ENCODE results near the gene RAP1GAP.
A peak's percentile ranks its signal among the peaks of the same experiment; 100 is the strongest.

Gene RAP1GAP

DNA sequence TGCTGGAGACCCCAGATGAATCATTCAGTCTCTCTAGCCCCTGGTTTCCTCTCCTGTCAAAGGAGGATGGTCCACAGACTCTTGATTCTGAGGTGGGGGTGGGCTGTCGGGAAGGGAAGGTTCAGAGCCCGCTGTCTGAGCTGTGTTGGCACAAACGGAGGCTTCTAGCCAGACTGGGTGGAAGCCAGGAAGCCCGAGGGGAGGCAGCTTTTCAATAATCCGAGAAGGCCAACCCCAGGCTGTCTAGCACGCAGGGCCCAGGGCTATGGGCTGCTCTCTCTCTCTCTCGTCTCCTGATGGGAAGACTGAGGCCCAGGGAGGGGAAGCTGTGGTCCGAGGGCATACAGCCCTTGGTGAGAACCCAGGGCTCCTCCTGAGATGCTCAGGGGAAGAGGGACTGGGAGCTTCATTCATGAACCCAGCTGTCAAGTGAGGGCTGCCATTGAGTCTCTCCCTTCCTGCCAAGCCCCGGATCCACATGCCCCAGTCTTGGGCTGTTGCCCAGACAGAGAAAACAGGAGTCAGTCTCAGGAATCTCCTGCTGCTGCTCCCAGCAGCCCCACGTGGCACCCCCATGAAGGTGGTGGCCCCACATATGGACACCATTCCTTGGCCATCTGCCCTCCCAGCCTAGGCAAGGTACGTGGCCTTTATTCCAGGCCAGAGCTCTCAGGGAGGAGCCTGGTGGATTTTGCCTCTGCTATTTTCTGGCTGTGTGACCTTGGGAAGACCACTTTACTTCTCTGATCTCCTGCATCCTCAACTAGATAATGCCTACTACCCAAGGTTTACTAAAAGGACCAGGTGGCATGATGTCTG, 44.4 kb downstream of the RAP1GAP start:
- DNase-seq = peak; percentile 29

DNA sequence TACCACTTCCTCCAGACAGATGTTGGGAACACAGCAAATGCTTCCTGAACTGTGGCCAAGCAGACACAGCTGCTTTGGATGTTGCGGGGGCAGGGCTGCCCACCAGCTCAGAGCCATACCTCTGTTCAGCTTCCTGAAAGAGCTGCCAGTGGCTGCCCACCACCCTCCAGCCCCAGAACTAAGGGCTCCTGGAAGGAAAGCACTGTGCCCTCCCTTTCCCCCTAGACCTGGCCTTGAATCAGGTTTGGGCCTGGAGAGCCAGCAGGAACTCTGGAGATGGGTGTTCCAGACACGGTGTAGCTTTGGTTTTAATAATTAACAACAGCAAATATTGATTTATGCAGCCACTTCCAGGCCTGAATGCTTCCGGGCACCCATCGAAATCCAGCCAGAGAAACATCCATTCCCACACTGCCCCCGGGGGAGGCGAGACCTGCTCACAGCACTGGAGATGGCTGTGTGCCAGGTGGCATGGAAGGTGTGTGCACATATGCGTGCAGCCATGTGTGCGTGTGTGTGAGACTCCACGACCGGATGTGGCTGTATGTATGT, 45.7 kb downstream of the RAP1GAP start:
- DNase-seq = peak; percentile 8

DNA sequence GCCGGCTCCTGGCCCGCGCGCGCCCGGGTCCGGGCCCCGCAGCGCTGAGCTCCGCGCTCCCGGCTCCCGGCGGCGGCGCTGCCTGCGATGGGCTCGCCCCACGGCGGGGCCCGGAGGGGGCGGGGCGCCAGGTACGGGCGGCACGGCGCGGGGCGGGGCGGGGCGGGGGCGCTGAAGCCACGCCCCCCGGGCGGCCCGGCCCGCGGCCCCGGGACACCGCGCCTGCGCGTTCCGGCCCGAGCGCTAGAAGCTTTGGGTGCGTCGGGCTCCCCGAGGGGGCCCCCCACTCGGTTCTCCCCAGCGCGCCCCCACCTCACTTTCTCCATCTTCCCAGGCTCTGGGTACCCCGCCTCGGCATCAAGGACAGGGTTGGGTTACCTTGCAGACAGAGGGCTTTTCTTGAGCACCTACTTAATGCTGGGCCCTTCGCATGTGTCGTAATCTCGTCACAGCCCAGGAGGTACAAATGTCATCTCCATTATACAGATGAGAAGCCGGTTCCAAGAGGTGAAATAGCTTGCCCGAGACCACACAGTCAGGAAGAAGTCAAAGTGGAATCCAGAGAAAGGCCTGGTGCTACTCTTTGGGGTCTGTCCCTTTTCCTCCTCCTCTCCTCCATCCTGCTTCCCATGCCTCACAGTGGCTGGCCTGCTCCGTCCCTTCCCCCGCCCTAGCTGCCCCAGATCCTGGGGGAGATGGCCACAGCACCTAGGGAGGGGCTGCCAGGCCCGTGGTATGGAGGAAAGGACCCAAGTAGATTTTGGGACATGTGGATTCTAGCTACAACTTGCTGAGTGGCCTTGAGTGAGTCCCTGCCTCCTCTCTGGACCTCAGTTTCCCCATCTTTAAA, 46.5 kb downstream of the RAP1GAP start:
- DNase-seq = no peak

DNA sequence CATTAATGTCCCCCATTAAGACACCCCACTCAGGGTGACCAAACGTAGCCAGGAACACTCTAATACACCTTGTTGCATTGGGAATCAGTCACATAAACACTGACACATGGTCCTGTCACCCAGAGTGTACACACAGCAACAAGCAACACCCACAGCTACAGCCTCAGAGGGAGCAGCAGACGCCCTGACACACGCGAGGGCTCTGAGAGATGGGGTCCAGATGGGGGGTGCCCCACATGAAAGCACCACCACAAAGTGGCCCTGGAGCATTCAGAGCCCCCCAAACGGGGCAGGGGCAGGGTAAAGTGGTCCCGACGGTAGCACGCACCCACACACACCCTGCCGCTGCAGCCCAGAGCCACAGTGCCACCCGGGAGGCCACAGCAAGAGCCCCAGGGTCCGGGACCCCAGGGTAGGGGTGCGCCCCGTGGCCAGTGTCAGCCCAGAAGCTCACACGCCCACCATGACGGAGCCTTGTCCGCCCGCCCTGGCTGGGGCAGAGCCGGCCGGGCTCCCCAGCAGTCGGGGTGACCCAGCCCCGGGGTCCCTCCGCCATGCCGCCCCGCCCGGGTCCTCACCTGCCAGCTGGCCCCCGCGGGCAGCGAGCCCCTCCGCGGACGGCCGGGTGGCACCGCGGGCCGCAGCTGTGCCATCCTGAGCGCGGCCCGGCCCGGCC, 47.3 kb downstream of the RAP1GAP start:
- no peak for DNase-seq

DNA sequence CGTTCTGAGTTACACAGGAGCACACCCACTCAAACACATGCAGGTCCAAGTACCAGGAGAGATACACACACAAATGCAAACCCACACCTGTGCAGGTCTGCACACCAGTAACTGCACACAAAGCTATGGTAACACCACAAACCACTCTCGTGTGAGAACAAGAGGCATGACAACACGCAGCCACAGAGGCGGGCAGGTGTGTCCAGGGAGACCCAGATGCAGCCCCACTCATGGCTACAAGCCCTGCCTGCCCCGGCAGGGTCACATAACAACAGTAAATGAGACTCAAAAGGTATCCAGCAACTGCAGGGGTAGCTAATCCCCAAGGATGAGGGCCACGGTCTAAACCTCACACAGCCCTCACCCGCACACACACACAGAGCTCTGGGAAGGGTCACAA, 48.1 kb downstream of the RAP1GAP start:
- DNase-seq = no peak

DNA sequence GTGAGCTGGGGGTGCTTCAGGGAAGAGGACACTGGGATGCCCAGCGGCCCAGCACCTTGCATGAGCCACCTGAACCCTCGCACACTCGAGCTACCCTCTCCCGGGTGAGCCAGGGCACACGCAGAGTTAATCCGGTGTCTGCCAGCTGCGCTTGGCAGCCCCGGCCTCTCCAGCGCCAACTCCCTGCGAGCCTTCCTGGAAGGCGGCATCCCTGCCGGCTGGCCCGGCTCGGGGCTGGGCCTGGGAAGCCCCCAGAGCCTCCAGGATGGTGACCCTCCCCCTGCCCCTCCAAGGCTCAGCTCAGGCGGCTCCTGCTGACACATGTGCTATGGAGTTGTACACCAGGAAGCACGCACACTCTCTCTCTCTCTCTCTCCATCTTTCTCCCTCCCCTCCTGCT, 48.7 kb downstream of the RAP1GAP start:
- no peak for DNase-seq

DNA sequence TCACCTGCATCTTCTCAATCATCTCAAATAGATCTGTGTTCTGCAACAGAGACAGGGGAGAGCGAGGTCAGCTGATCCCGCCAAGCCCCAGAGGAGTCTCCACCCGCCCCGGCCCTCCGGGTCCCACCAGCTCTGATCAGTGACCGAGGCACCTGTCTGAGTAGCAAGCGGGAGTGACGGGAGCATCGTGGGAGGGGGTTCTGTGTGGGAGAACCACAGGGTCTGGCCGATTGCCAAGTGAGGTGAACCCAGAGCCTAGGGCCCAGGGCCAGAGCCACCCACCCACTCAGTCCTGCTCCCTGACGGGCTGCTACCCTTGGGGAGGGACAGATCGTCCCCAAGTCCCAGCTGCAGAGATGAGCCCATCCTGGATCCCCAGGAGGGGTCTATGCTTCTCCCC, 49.1 kb downstream of the RAP1GAP start:
- no peak for DNase-seq

DNA sequence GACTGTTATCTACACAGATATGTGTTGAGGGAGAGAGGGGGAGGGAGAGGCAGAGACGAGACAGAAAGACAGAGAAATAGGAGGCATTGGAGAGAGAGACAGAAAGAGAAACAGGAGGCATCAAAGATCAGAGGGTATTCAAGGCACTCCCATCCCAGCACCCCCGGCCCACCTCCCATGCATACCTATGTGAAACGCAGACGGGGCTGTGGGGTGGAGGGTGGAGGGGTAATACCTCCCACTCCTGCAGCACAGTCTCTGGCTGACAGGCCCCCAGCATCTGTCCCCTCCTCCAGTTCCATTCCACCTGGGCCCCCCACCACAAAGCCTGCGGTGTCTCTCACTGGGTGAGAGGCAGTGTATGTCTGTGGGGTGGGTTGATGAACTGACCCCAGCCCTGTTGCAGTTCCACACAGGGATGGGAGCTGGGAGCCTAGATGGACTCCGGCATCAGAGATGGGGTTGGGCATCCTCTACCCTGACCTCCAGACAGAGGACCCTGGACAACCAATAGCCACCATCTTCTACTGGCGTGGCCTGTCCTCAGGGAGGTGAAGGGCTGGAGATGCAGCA, 49.7 kb downstream of the RAP1GAP start:
- no peak for DNase-seq

DNA sequence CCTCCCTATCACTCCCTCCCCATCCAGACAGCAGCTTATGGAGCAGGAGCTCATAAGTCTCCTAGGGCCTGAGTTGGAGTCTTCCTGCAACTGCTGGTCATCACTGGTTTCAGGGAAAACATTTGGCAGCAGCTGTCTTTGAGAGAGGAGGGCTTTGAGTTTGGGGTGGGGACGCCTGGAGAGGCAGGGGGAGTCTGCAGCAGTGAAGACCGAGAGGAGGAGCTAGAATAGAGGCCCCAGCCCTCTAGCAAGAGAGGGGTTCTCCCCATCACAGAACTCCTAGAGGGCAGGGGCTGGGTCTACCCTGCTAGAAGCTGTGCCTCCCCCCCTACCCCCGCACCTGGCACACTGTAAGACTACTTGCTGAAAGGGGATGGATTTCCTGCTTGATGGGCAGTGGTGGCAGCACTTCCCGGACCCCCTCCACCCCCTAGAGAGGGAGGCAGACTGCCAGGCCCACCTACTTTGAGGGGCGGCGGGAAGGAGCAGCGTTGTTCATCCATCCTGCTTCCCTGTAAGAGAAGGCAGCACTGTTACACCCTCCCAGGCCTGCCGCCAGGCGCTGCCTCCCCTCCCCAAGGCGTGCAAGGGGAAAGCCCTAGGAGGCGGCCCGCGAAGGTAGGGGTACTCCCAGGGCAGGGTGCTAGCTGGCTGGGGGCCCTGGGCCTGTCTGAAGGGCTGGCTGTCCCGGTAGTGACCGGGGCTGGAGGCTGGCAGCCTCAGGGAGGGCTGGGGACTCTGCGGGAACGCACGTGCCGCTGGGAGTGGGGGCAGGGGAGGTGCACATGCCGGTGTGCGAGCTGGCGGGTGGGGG, 50.4 kb downstream of the RAP1GAP start:
- DNase-seq = no peak

DNA sequence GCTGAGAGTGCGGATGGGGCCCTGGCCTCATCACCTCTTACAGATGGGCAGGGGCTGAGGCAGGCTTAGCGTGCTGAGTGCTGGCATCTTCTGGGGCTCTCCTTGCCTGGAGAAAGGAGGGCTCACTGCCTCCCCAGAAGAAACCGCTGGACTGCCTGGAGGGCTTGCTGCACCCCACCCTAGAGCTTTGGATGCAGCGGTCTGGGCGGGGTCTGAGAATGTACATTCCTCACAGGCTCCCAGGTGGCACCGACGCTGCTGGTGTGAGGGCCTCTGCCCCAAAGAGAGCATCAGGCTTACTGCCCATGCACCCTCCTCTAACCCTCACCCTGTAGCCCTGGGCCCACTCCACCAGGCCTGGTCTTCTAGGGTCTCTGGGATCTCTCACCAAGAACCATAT, 51.1 kb downstream of the RAP1GAP start:
- DNase-seq = no peak

DNA sequence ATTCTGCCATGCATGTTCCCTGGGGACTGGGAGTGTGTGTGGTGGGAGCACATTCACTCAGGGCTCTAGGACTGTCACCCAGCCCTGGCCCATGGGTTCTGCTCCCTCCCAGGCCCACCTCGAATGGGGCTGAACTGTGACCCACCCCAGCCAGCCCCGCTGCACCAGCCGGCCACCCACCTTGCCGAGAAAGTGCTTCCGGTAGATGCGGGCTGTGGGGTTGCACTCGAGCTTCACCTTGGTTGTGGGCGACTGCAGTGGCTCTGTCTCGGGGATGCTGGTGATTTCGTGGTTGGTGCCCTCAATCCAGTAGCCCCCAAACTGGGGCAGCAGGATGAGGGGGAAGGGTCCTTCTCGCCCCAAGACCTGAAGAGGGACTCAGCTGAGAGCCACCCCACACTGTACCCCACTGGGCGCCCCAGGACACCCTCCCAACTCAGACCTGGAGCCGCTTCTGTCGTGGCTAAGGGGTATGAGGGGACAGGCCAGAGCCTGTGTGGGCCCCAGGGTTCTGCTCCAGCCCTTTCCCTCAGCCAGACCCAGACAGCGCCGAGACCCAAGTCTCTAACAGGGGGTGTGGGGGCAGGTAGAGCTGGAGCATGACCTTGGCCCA, 51.9 kb downstream of the RAP1GAP start:
- DNase-seq = no peak

DNA sequence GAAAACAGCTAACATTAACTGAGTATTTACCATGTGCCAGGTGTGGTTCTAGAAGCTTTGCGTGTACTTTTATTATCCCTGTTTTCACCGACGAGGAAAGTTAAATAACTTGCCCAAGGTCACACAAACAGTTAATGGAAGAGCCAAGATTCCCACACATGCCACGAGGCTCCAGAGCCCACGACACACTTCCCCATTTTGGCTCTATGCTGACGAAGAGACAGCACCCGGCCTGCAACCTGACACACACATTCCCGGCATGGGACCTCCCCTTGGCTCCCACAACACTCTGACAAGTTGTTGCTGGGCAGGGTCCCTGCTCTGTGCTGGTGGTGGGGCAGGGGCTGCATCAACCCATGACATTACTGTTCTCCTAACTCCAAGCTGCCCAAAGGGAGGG, 52.8 kb downstream of the RAP1GAP start:
- no peak for DNase-seq

DNA sequence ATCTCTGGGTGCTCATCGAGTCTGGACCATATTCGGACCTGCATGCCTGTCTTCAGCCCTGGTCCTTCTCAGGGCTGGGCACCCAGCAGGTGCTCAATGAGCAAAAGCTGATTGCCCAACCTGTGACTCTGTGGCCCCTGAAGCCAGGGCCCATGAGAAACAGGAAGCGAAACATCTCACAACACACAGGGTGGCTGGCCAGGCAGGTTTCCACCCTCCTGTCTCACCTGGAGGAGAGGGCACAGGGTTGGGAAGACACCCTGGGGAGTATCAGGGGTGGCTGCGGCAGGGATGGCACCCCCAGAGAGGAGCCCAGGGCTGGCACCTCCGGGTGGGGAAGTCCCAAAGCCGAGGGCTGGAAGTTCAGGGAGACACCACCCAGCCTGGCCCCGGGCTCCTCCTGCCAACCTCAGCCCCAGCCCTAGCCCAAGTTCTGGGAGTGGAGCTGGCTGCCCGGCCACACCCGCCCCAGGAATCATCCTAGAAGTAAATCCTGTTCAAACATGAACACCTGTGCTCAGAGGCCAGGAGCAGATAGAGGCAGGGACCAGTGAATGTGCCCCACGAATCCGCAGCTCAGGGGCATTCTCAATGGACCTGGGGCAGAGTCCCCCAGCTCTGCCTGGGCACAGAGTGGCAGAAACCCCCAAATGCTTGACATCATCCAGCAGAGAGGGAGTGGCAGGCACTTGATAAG, 54.6 kb downstream of the RAP1GAP start:
- no peak for DNase-seq

DNA sequence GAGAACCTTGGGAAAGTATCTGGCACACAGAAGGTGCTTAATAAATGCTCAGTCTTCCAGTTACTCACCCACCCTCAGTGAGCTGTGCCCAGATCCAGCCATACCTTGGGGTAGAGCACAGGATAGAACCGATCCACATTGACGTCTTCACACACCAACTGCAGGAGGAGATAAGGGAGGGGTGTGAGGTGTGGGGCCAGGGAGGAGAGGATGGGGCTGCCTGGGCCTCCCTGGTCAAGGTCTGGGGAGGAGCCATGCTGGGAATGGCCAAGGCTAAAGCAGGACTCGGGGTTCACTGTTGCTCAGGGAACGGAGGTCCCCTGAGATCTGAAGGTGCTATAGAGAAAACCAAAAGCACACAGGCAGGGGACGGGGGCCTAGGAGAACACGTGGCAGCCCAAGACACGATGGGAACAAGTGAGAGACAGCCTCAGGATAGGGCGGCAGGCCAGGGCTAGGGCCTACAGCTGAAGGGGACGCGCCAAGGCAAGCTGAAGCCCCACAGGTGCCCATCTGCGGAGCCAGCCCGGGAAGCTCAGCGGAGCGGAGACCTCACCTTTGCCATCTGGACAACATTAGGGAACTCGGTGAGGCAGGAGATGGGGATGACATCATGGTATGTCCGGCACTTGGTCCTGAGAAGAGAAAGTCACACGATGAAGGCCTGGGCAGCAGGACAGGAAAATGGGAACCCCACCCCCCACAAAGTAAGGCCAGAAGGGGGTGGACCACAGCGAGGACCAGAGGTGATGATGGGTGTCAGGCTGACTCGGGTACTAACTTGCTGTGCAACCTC, 55.9 kb downstream of the RAP1GAP start:
- DNase-seq = no peak

DNA sequence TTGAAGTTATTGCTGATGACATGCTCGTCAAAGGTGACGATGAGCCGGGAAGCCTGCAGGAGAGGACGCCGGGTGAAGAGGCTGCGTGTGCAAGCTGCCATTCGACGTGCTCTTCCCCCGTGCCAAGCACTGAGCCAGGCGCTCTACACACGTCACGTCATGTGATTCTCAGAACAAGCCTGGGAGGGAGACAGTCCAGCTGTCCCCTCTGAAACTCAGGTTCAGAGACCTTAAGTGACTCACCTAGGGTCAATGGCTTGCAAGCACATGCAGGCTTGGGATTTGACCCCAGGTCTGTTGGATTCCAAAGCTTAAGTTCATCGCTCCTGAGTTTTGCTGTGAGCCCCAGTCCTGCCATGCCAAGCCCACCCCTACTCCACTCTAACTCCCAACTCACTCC, 57.1 kb downstream of the RAP1GAP start:
- no peak for DNase-seq

DNA sequence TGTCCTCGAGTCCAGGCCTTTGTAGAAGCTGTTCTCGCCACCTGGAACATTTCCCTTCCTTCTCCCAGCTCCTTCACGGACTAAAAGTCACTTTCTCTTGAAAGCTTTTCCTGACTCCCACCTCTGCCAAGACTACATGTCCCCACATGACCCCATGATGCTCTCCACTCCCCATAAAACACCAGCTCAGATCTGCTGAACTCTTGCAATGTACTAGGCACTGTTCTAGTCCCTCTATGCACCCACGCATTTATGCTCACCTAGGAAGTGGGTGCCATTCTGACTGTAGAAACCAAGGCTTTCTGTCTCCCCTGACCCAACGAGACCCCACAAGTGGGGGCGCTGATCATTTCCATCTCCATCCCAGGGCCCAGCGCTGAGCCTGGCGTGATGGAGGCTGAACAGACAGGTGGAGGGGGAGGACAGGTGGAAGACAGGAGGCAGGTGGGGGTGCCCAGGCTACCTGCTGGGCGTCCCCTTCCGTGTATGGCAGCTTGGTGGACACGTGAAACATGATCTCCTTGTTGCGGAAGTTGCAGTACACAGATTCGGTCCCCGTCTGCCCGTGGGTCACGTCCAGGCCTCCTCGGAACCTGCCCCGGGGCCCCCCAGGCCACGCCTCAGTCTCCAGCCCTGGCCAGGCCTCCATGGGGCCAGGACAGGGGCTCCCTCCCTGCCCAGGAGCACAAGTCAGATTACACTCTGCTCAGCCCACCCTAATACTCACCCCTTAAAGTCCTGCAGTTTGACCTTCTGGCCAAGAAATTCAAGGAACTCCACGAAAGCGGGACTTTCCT, 58.0 kb downstream of the RAP1GAP start:
- DNase-seq = no peak

DNA sequence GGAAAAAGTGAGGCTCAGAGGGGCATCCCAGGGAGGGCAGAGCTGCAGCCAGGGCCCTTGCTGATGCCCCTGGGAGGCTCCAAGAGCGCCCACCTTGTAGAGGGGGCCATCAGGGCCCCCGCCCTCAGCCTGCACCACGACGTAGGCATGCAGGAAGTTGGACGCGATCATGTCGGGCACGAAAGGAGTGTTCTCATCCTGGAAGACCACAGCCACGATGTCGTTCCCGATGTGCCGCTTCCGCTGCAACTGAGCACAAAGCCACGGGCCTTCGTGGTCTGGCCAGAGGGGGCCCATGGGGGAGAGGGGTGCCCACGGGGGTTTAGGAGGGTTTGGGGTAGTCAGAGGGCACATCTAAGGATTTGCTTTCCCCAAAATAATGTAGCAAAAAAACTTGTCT, 59.1 kb downstream of the RAP1GAP start:
- no peak for DNase-seq

DNA sequence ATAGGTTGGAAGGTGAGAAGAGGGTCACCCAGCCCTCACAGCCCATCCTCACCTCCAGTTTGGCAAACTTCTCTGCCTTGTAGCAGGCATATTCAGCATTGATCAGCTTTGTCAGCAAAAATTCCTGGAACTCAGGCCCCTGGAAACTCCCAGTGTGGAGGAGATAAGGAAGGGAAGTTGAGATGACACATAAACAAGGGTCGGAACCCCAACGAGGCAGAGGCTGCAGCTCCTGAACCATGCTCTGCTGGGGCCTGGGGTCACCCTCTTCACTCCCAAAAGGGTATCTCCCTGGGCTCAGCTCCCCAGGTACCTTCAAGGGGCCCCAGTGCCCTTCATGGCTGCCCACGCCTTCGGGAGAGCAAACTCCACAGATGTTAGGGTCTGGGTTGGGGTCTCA, 60.4 kb downstream of the RAP1GAP start:
- no peak for DNase-seq
